HEK293 (cell line): Measurements from ENCODE around the gene GTPBP1.

Experiments
- BCL11B ChIP-seq: fragments of 450-650 bp; formaldehyde crosslinking; IDR thresholded peaks from 2 replicates; pipeline ENCODE4 v1.5.1; 2016; ENCODE audit warnings: low read depth, missing biosample characterization, missing genetic modification characterization
- EGR2 ChIP-seq: fragments of 450-650 bp; formaldehyde crosslinking; IDR thresholded peaks from 2 replicates; pipeline ENCODE4 v1.5.1; 2016; ENCODE audit warnings: low read depth, missing biosample characterization, missing genetic modification characterization
- KLF10 ChIP-seq: fragments of 450-650 bp; IDR thresholded peaks from 2 replicates; pipeline ENCODE4 v1.5.1; 2018; ENCODE audit warnings: missing biosample characterization, mild to moderate bottlenecking, missing genetic modification characterization
- KLF16 ChIP-seq: fragments of 450-650 bp; formaldehyde crosslinking; IDR thresholded peaks from 2 replicates; pipeline ENCODE4 v1.5.1; 2017; ENCODE audit warnings: missing biosample characterization, missing genetic modification characterization
- PRDM1 ChIP-seq: fragments of 450-650 bp; formaldehyde crosslinking; IDR thresholded peaks from 2 replicates; pipeline ENCODE4; 2016; ENCODE audit warnings: missing biosample characterization, missing genetic modification characterization
- REPIN1 ChIP-seq: fragments of 450-650 bp; formaldehyde crosslinking; IDR thresholded peaks from 2 replicates; pipeline ENCODE4 v1.5.1; 2017; ENCODE audit warnings: missing biosample characterization, missing genetic modification characterization, low read depth
- SCRT1 ChIP-seq: fragments of 450-650 bp; formaldehyde crosslinking; IDR thresholded peaks from 2 replicates; pipeline ENCODE4 v1.5.1; 2016; ENCODE audit warnings: missing biosample characterization, missing genetic modification characterization, borderline replicate concordance
- SCRT2 ChIP-seq: fragments of 450-650 bp; formaldehyde crosslinking; IDR thresholded peaks from 2 replicates; pipeline ENCODE4 v1.5.1; 2016; ENCODE audit warnings: missing biosample characterization, missing genetic modification characterization
- SP7 ChIP-seq: fragments of 450-650 bp; formaldehyde crosslinking; IDR thresholded peaks from 2 replicates; pipeline ENCODE4 v1.5.1; 2016; ENCODE audit warnings: missing biosample characterization, missing genetic modification characterization
- ZBTB7A ChIP-seq: fragments of 450-650 bp; formaldehyde crosslinking; IDR thresholded peaks from 2 replicates; pipeline ENCODE4 v1.5.1; 2016; ENCODE audit warnings: low read depth, missing biosample characterization, missing genetic modification characterization
- ZNF112 ChIP-seq: fragments of 450-650 bp; formaldehyde crosslinking; IDR thresholded peaks from 2 replicates; pipeline ENCODE4 v1.5.0; 2017; ENCODE audit warnings: missing biosample characterization, missing genetic modification characterization
- ZNF140 ChIP-seq: fragments of 450-650 bp; formaldehyde crosslinking; IDR thresholded peaks from 2 replicates; pipeline ENCODE4 v1.5.1; 2016; ENCODE audit warnings: missing biosample characterization, missing genetic modification characterization
- ZNF155 ChIP-seq: fragments of 450-650 bp; formaldehyde crosslinking; IDR thresholded peaks from 2 replicates; pipeline ENCODE4 v1.5.1; 2016; ENCODE audit warnings: missing biosample characterization, missing genetic modification characterization
- ZNF16 ChIP-seq: fragments of 450-650 bp; formaldehyde crosslinking; IDR thresholded peaks from 2 replicates; pipeline ENCODE4 v1.5.1; 2016; ENCODE audit warnings: low read depth, missing biosample characterization, missing genetic modification characterization
- ZNF175 ChIP-seq: fragments of 450-650 bp; formaldehyde crosslinking; IDR thresholded peaks from 2 replicates; pipeline ENCODE4 v1.5.1; 2016; ENCODE audit warnings: missing biosample characterization, missing genetic modification characterization
- ZNF211 ChIP-seq: fragments of 450-650 bp; formaldehyde crosslinking; IDR thresholded peaks from 2 replicates; pipeline ENCODE4 v1.5.1; 2016; ENCODE audit warnings: low read depth, missing biosample characterization, missing genetic modification characterization
- ZNF341 ChIP-seq: fragments of 450-650 bp; formaldehyde crosslinking; IDR thresholded peaks from 2 replicates; pipeline ENCODE4; 2016; ENCODE audit warnings: low read depth, missing biosample characterization, missing genetic modification characterization
- ZNF391 ChIP-seq: fragments of 450-650 bp; formaldehyde crosslinking; IDR thresholded peaks from 2 replicates; pipeline ENCODE4 v1.5.1; 2016; ENCODE audit warnings: low read depth, missing biosample characterization, missing genetic modification characterization, borderline replicate concordance
- ZNF426 ChIP-seq: fragments of 450-650 bp; formaldehyde crosslinking; IDR thresholded peaks from 2 replicates; pipeline ENCODE4 v1.5.1; 2017; ENCODE audit warnings: missing biosample characterization, missing genetic modification characterization, mild to moderate bottlenecking, inconsistent platforms, moderate library complexity
- ZNF501 ChIP-seq: fragments of 450-650 bp; formaldehyde crosslinking; IDR thresholded peaks from 2 replicates; pipeline ENCODE4 v1.5.1; 2016; ENCODE audit warnings: missing biosample characterization, missing genetic modification characterization
- ZNF561 ChIP-seq: fragments of 450-650 bp; IDR thresholded peaks from 2 replicates; pipeline ENCODE4 v1.5.1; 2018; ENCODE audit warnings: missing biosample characterization, missing genetic modification characterization, borderline replicate concordance
- ZNF596 ChIP-seq: fragments of 450-650 bp; IDR thresholded peaks from 2 replicates; pipeline ENCODE4 v1.5.0; 2018; ENCODE audit warnings: missing biosample characterization, mild to moderate bottlenecking, missing genetic modification characterization, moderate library complexity
- ZNF639 ChIP-seq: fragments of 450-650 bp; formaldehyde crosslinking; IDR thresholded peaks from 2 replicates; pipeline ENCODE4 v1.5.1; 2016; ENCODE audit warnings: missing biosample characterization, missing genetic modification characterization
- ZNF701 ChIP-seq: fragments of 450-650 bp; formaldehyde crosslinking; IDR thresholded peaks from 2 replicates; pipeline ENCODE4 v1.5.1; 2016; ENCODE audit warnings: missing biosample characterization, missing genetic modification characterization
- ZNF747 ChIP-seq: fragments of 450-650 bp; formaldehyde crosslinking; IDR thresholded peaks from 2 replicates; pipeline ENCODE4 v1.5.1; 2016; ENCODE audit warnings: missing biosample characterization, missing genetic modification characterization
- TF ChIP-seq, protein P1 (sequence below): fragments of 450-650 bp; formaldehyde crosslinking; IDR thresholded peaks from 2 replicates; pipeline ENCODE4 v1.5.0; 2017; ENCODE audit warnings: missing biosample characterization, missing genetic modification characterization, borderline replicate concordance
- TF ChIP-seq, protein P2 (sequence below): fragments of 450-650 bp; formaldehyde crosslinking; IDR thresholded peaks from 2 replicates; pipeline ENCODE4 v1.5.1; 2016; ENCODE audit warnings: missing biosample characterization, missing genetic modification characterization
- TF ChIP-seq, protein P3 (sequence below): fragments of 450-650 bp; formaldehyde crosslinking; IDR thresholded peaks from 2 replicates; pipeline ENCODE4 v1.5.1; 2016; ENCODE audit warnings: missing biosample characterization, missing genetic modification characterization
- TF ChIP-seq, protein P4 (sequence below): fragments of 450-650 bp; formaldehyde crosslinking; IDR thresholded peaks from 2 replicates; pipeline ENCODE4 v1.5.1; 2016; ENCODE audit warnings: missing biosample characterization, missing genetic modification characterization, low read depth
- TF ChIP-seq, protein P5 (sequence below): fragments of 450-650 bp; formaldehyde crosslinking; IDR thresholded peaks from 2 replicates; pipeline ENCODE4 v1.5.1; 2016; ENCODE audit warnings: missing biosample characterization, missing genetic modification characterization

The GTPBP1 gene

DNA sequence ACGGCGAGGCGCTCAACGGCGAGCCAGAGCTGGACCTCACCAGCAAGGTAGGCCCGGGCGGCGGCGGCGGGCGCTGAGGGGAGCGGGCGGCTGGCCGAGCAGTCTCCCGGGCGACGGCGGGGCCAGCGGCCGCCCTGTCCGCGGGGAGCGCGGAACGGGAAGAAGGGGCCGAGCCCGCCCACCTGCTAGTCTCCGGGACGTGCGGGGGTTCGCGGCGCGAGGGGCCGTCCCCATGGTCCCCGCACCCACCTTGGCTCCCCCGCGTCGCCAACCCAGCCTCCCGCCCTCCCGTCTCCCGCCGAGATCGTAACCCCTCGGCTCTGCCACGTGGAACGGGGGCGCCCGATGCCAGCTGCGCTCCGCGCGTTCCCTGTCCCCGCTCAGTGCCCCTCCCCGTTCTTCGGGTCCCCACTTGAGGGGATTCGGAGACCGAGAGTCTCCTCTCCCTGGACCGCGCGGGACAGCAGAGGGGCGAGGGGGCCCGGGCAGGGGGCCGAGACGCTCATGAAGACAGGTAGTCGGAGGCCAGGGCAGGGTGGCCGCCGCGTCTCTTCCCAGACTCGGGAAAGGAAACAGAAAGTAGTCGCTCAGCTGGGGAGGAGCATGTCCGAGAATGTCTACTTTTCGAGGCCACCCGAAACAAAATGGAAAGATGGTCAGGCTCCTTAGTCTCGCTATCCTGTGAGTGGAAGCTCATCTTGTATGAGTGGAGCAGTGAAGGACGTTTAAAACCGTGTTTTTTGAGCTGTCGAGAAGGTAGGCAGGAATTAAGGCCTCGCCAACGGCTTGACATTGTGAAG, 557 bp downstream of the GTPBP1 start (continued):
- TF ChIP-seq, protein P1, sequence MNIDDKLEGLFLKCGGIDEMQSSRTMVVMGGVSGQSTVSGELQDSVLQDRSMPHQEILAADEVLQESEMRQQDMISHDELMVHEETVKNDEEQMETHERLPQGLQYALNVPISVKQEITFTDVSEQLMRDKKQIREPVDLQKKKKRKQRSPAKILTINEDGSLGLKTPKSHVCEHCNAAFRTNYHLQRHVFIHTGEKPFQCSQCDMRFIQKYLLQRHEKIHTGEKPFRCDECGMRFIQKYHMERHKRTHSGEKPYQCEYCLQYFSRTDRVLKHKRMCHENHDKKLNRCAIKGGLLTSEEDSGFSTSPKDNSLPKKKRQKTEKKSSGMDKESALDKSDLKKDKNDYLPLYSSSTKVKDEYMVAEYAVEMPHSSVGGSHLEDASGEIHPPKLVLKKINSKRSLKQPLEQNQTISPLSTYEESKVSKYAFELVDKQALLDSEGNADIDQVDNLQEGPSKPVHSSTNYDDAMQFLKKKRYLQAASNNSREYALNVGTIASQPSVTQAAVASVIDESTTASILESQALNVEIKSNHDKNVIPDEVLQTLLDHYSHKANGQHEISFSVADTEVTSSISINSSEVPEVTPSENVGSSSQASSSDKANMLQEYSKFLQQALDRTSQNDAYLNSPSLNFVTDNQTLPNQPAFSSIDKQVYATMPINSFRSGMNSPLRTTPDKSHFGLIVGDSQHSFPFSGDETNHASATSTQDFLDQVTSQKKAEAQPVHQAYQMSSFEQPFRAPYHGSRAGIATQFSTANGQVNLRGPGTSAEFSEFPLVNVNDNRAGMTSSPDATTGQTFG: no peak
- no peak for TF ChIP-seq BCL11B (tag by site-specific recombination)
- no peak for TF ChIP-seq SCRT1 (tag by site-specific recombination)
- TF ChIP-seq SCRT2 (tag by site-specific recombination): no peak
- TF ChIP-seq REPIN1 (tag by site-specific recombination): no peak
- no peak for TF ChIP-seq ZNF501 (tag by site-specific recombination)
- 0 out of 2 replicates have a peak, but pooled peaks have one; percentile 19 for TF ChIP-seq ZNF561
- no peak for TF ChIP-seq ZNF211 (tag by site-specific recombination)
- no peak for TF ChIP-seq ZNF175 (tag by site-specific recombination)
- TF ChIP-seq ZNF639: no peak
- no peak for TF ChIP-seq ZNF155
- no peak for TF ChIP-seq ZNF112 (tag by site-specific recombination)
- TF ChIP-seq KLF16: peak; percentile 53; the same call in 1 of the 2 replicates
- TF ChIP-seq ZNF426 (tag by site-specific recombination): no peak
- TF ChIP-seq ZNF701 (tag by site-specific recombination): no peak
- peak; percentile 38; the same call in 1 of the 2 replicates for TF ChIP-seq ZNF596 (tag by site-specific recombination)
- TF ChIP-seq KLF10 (tag by site-specific recombination): no peak; the same call in 1 of the 2 replicates
- no peak for TF ChIP-seq ZNF391 (tag by site-specific recombination)
- no peak for TF ChIP-seq ZBTB7A (tag by site-specific recombination)
- TF ChIP-seq, protein P2, sequence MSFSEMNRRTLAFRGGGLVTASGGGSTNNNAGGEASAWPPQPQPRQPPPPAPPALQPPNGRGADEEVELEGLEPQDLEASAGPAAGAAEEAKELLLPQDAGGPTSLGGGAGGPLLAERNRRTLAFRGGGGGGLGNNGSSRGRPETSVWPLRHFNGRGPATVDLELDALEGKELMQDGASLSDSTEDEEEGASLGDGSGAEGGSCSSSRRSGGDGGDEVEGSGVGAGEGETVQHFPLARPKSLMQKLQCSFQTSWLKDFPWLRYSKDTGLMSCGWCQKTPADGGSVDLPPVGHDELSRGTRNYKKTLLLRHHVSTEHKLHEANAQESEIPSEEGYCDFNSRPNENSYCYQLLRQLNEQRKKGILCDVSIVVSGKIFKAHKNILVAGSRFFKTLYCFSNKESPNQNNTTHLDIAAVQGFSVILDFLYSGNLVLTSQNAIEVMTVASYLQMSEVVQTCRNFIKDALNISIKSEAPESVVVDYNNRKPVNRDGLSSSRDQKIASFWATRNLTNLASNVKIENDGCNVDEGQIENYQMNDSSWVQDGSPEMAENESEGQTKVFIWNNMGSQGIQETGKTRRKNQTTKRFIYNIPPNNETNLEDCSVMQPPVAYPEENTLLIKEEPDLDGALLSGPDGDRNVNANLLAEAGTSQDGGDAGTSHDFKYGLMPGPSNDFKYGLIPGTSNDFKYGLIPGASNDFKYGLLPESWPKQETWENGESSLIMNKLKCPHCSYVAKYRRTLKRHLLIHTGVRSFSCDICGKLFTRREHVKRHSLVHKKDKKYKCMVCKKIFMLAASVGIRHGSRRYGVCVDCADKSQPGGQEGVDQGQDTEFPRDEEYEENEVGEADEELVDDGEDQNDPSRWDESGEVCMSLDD (tag by site-specific recombination): peak; percentile 82
- TF ChIP-seq, protein P3, sequence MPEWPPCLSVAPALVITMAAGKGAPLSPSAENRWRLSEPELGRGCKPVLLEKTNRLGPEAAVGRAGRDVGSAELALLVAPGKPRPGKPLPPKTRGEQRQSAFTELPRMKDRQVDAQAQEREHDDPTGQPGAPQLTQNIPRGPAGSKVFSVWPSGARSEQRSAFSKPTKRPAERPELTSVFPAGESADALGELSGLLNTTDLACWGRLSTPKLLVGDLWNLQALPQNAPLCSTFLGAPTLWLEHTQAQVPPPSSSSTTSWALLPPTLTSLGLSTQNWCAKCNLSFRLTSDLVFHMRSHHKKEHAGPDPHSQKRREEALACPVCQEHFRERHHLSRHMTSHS (tag by site-specific recombination): no peak
- TF ChIP-seq PRDM1 (tag by site-specific recombination): no peak
- TF ChIP-seq ZNF341 (tag by site-specific recombination): peak; percentile 77
- no peak for TF ChIP-seq ZNF140 (tag by site-specific recombination)
- peak; percentile 74 for TF ChIP-seq EGR2
- TF ChIP-seq, protein P4, sequence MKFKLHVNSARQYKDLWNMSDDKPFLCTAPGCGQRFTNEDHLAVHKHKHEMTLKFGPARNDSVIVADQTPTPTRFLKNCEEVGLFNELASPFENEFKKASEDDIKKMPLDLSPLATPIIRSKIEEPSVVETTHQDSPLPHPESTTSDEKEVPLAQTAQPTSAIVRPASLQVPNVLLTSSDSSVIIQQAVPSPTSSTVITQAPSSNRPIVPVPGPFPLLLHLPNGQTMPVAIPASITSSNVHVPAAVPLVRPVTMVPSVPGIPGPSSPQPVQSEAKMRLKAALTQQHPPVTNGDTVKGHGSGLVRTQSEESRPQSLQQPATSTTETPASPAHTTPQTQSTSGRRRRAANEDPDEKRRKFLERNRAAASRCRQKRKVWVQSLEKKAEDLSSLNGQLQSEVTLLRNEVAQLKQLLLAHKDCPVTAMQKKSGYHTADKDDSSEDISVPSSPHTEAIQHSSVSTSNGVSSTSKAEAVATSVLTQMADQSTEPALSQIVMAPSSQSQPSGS: no peak
- TF ChIP-seq, protein P5, sequence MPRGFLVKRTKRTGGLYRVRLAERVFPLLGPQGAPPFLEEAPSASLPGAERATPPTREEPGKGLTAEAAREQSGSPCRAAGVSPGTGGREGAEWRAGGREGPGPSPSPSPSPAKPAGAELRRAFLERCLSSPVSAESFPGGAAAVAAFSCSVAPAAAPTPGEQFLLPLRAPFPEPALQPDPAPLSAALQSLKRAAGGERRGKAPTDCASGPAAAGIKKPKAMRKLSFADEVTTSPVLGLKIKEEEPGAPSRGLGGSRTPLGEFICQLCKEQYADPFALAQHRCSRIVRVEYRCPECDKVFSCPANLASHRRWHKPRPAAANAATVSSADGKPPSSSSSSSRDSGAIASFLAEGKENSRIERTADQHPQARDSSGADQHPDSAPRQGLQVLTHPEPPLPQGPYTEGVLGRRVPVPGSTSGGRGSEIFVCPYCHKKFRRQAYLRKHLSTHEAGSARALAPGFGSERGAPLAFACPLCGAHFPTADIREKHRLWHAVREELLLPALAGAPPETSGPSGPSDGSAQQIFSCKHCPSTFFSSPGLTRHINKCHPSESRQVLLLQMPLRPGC (tag by site-specific recombination): no peak
- TF ChIP-seq ZNF16 (tag by site-specific recombination): no peak
- TF ChIP-seq SP7 (tag by site-specific recombination): no peak
- TF ChIP-seq ZNF747 (tag by site-specific recombination): no peak
